Esophagus squamous epithelium (tissue), 5 donors: ENCODE results near the gene TTC28. TPM values are rescaled to one million over a fixed set of nuclear protein-coding genes. Genes with fewer than 3 reads are reported as not detected.

ENCODE experiments used
- DNase-seq: peaks from one replicate; lab custom pipeline; 2025; lab: John Stamatoyannopoulos, UW
- H3K27ac ChIP-seq, 4 donors: fragments of 200-600 bp; sonication (generic); one replicate each; pipeline ENCODE4 v1.5.1; 2016 to 2019; ENCODE audit warnings: mild to moderate bottlenecking in 1 of 4
- H3K27me3 ChIP-seq, 4 donors: fragments of 200-600 bp; sonication (generic); 1 replicate in 3 of 4; 2 replicates in 1 of 4; pipeline versions ENCODE4 v1.5.1 to v1.6.0; 2017 to 2021; ENCODE audit warnings: antibody characterized with exemption in 1 of 4
- H3K36me3 ChIP-seq, 3 donors: fragments of 200-600 bp; sonication (generic); one replicate each; pipeline ENCODE4 v1.5.1; 2016 to 2019
- H3K4me1 ChIP-seq, 3 donors: fragments of 200-600 bp; sonication (generic); one replicate each; pipeline ENCODE4 v1.5.1; 2017 to 2019
- H3K4me3 ChIP-seq, 4 donors: fragments of 200-600 bp; sonication (generic); 1 replicate in 3 of 4; 2 replicates in 1 of 4; pipeline ENCODE4 v1.5.1; 2016 to 2019; ENCODE audit warnings: mild to moderate bottlenecking in 2 of 4, moderate library complexity in 1 of 4
- H3K9me3 ChIP-seq, 3 donors: fragments of 200-600 bp; sonication (generic); one replicate each; pipeline ENCODE4 v1.5.1; 2016 to 2019
- POLR2A ChIP-seq, 4 donors: fragments of 450-650 bp; IDR thresholded peaks; one replicate each; pipeline ENCODE4 v1.6.1; 2017; ENCODE audit warnings: antibody characterized with exemption in 4 of 4, mild to moderate bottlenecking in 4 of 4, moderate library complexity in 3 of 4
- WGBS, 2 donors: methylation state at CpG; one replicate each; pipeline ENCODE4 v1.1.5; 2018; 5-methylcytosine and 5-hydroxymethylcytosine counted together
- intact Hi-C: fragments of 100-400 bp; cut with DNase I; formaldehyde crosslinking; loops from one replicate; pipeline ENCODE4 v1.15.0; 2022
- total RNA-seq, 4 donors: library from RNA; depleted of rRNA; stranded (reverse); fragments of >200 nt; gene quantifications; one replicate each; pipeline ENCODE4 v1.1.0, GENCODE V29; 2016
- TF ChIP-seq, protein P1 (sequence below), 6 experiments: fragments of 450-650 bp in 4 of 6; fragments of 200-600 bp in 2 of 6; sonication (generic) in 2 of 6; IDR thresholded peaks; one replicate each; pipeline ENCODE4 v1.5.1; 2016 to 2019; ENCODE audit warnings: antibody characterized with exemption in 6 of 6, mild to moderate bottlenecking in 4 of 6, moderate library complexity in 4 of 6
- donor health status: DM: yes; HTN: yes; CAD: no.

TTC28 gene
- total RNA-seq, 4 donors from 2014 or later: 6.0 to 21.4 (median 7.7) TPM

DNA sequence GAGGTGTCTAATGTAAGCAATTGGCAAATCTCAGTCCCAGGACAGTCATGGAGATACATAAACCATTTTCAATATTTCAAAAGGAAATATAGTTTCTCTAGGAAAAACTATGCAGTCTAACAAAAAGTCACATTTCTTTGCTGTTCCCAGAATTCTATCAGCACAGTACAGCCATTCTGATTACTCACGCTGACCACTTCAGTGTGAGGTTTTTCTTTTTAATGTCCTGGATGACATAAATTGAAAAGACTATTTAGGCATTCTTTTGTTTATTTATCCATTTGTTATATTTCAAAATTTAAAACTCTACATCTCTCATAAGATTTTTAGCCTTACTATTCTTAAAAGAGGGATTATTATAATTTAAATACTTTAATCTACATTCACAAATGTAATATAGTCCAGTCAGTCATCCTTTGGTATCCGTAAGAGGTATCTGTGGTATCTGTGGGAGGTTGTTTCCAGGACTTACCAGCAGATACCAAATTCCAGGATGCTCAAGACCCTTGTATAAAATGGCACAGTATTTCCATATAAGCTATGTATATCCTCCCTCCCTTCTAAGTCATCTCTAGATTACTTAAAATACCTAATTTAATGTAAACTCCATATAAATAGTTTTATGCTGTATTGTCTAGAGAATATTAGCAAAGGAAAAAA is 429.5 kb downstream of the TTC28 start:
- no peak for TF ChIP-seq POLR2A (IDR thresholded peaks at IDR 0.05)
- TF ChIP-seq, protein P1, sequence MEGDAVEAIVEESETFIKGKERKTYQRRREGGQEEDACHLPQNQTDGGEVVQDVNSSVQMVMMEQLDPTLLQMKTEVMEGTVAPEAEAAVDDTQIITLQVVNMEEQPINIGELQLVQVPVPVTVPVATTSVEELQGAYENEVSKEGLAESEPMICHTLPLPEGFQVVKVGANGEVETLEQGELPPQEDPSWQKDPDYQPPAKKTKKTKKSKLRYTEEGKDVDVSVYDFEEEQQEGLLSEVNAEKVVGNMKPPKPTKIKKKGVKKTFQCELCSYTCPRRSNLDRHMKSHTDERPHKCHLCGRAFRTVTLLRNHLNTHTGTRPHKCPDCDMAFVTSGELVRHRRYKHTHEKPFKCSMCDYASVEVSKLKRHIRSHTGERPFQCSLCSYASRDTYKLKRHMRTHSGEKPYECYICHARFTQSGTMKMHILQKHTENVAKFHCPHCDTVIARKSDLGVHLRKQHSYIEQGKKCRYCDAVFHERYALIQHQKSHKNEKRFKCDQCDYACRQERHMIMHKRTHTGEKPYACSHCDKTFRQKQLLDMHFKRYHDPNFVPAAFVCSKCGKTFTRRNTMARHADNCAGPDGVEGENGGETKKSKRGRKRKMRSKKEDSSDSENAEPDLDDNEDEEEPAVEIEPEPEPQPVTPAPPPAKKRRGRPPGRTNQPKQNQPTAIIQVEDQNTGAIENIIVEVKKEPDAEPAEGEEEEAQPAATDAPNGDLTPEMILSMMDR (IDR thresholded peaks at IDR 0.05): no peak
- intact Hi-C loops: no loop called here
- H3K27ac ChIP-seq: no peak overlapping the region
- no peaks in the 10 kb centered on the region for H3K4me1 ChIP-seq
- no peak overlapping the region for H3K4me3 ChIP-seq
- 82 to 83% methylated on average over 2 of the region's 2 CpGs for WGBS, 2 donors
- H3K27me3 ChIP-seq: no peaks in the 10 kb centered on the region
- no peaks in the 10 kb centered on the region for H3K9me3 ChIP-seq
- no peaks in the 10 kb centered on the region for H3K36me3 ChIP-seq
- no peak for DNase-seq

DNA sequence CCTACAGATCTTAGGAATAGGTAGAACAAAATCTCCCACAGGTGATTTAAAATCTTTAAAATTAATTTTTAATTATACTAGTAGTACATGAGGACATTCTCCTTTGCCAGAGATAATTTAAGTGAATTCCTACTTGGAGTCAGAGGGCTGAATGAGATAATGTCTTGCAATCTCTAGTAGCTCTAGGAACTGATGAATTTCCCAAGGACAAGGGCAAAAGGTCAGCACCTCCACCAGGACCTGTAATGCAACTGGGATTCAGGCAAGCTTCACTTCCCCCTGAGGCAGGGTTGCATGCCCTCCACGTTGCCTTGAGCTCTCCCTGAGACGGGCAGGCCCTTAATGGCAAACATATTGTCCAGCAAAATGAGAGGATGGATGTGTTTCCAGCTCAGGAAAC is 430.2 kb downstream of the TTC28 start:
- Histone ChIP-seq H3K36me3 (no peaks in the 10 kb centered on the region), H3K9me3 (no peaks in the 10 kb centered on the region), H3K4me1 (no peaks in the 10 kb centered on the region), H3K27me3 (no peaks in the 10 kb centered on the region), H3K27ac (no peak overlapping the region), H3K4me3 (no peak overlapping the region)
- intact Hi-C loops: no loop called here
- 80 to 81% methylated on average over 2 of the region's 2 CpGs for WGBS, 2 donors
- TF ChIP-seq, protein P1 (IDR thresholded peaks at IDR 0.05): no peak
- TF ChIP-seq POLR2A (IDR thresholded peaks at IDR 0.05): no peak
- no peak for DNase-seq

DNA sequence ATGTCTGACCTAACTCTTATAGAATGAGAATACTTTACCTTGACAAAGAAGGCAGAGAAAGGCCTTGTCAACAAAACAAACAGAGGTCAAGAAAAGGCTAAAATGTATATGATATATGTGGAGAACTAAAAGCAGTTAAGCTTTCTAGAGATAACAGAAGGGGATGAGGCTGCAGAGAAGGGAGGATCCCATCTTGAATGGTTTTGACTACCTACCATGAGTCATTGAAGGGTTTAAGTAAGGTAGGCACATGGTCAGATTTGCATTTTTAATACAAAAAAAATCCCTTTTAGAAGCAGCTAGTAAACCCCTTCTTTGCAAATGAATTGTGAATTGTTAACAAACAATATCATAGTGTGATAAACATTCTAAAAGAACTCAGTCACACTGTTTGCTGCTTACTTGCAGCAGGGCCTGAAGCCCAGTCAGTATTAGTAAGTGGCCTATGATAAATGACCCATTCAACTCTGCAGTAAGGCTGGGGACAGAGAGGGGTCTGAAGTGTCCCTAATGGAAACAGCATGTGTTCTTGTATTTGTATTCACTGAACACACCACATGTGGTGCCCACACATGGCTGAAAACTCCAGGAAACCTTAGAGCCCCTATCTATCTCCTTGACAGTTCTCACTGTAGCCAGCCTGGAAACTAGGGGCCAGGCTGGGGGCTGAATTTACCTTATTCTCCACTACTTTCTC is 431.8 kb downstream of the TTC28 start:
- no peaks in the 10 kb centered on the region for H3K4me1 ChIP-seq
- no peaks in the 10 kb centered on the region for H3K27me3 ChIP-seq
- H3K9me3 ChIP-seq: no peaks in the 10 kb centered on the region
- no peak overlapping the region for H3K27ac ChIP-seq
- no peaks in the 10 kb centered on the region for H3K36me3 ChIP-seq
- H3K4me3 ChIP-seq: no peak overlapping the region
- intact Hi-C loops: no loop called here
- no peak for DNase-seq
- no peak for TF ChIP-seq POLR2A (IDR thresholded peaks at IDR 0.05)
- TF ChIP-seq, protein P1 (IDR thresholded peaks at IDR 0.05): no peak

DNA sequence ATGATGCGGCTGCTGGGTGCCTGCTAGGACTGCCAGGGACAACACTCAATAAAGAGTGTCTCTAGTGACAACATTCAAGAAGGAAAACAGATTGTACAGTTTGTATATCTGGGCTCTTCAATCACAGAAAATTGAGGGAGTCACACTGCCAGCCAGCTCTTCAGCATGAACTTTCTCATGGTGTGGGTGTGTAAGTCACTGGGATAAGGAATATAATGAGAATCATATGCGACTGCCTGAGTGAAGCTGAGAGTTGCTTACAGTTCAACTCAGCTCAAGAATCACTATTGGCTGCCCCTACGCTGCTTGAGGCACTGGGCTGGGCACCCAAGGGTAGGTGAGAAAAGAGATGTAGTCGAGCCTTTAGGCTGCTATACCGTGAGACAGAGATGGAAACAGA is 432.5 kb downstream of the TTC28 start:
- H3K4me1 ChIP-seq: no peaks in the 10 kb centered on the region
- TF ChIP-seq, protein P1 (IDR thresholded peaks at IDR 0.05): no peak
- TF ChIP-seq POLR2A (IDR thresholded peaks at IDR 0.05): no peak
- no peak for DNase-seq
- WGBS, 2 donors: 77 to 88% methylated on average over 5 of the region's 5 CpGs
- H3K27me3 ChIP-seq: no peaks in the 10 kb centered on the region
- no peak overlapping the region for H3K4me3 ChIP-seq
- no peaks in the 10 kb centered on the region for H3K9me3 ChIP-seq
- no peak overlapping the region for H3K27ac ChIP-seq
- H3K36me3 ChIP-seq: no peaks in the 10 kb centered on the region
- intact Hi-C loops: no loop called here

DNA sequence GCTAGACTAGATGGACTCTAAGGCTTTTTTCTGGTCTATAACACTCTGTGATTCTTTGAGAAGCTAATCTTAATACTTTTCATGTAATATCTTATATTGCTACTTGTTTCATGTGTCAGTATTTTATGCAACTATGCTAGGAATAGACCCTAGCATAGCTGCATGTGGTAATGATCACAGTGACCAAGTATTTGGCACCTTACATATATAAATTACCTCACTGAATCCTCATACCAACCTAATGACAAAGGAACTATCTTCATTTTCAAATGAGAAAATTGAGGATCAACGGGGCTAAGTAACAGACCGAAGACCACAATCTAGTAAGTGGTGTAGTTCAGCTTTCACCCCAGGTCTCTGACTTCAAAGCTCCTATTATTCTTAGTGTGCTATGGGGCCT is 433.2 kb downstream of the TTC28 start:
- H3K27ac ChIP-seq: no peak overlapping the region
- WGBS, 2 donors: 82 to 93% methylated on average over 2 of the region's 2 CpGs
- H3K36me3 ChIP-seq: no peaks in the 10 kb centered on the region
- intact Hi-C loops: no loop called here
- no peak for DNase-seq
- H3K27me3 ChIP-seq: no peaks in the 10 kb centered on the region
- TF ChIP-seq, protein P1 (IDR thresholded peaks at IDR 0.05): no peak
- TF ChIP-seq POLR2A (IDR thresholded peaks at IDR 0.05): no peak
- no peaks in the 10 kb centered on the region for H3K9me3 ChIP-seq
- no peak overlapping the region for H3K4me3 ChIP-seq
- no peaks in the 10 kb centered on the region for H3K4me1 ChIP-seq
